Stimulated activated naive CD8-positive, alpha-beta T cell treated with anti-CD3 and anti-CD28 coated beads, Interleukin-15, Interleukin-2, amounts not matched to agents 100 U/mL and 50 U/mL, for 24 hours (primary cell): Measurements from ENCODE around the gene STOML1.

ENCODE experiments used
- ATAC-seq: fragments of 150-1000 bp; cut with Tn5 transposase; one replicate; pipeline ENCODE4 v1.10.0; 2021
- DNase-seq: peaks from one replicate; pipeline ENCODE4 v3.0.0; 2021

Gene STOML1

GRCh38 chr15:73930371-73930770 lies 61.7 kb downstream of the STOML1 start:
- no peak for ATAC-seq
- DNase-seq: no peak

GRCh38 chr15:73928971-73929627 lies 63.0 kb downstream of the STOML1 start:
- DNase-seq (no peak), ATAC-seq (no peak)
